GM21576 (cell line): Measurements from ENCODE around the gene FCSK.

ENCODE experiments used
- ATAC-seq: cut with Tn5 transposase; IDR thresholded peaks from one replicate; pipeline ENCODE4 v1.9.1; 2021; ENCODE audit warnings: mild to moderate bottlenecking, moderate library complexity; ENCODE audit not compliant: unreplicated experiment

Gene FCSK

GRCh38 chr16:70476272-70477020 is 22.1 kb downstream of the FCSK start:
- peak; percentile 68 for ATAC-seq

- ATAC-seq, result no peak
These were observed 23.8 kb downstream of the FCSK start for GRCh38 chr16:70478169-70478568.

GRCh38 chr16:70478912-70479341 is 24.5 kb downstream of the FCSK start:
- ATAC-seq, result no peak

GRCh38 chr16:70480127-70481105 is 26.0 kb downstream of the FCSK start:
- ATAC-seq, result no peak

- no peak for ATAC-seq
These were observed 27.6 kb downstream of the FCSK start for GRCh38 chr16:70481929-70482536.

- ATAC-seq, result no peak
These were observed 28.2 kb downstream of the FCSK start for GRCh38 chr16:70482624-70483023.

GRCh38 chr16:70483426-70483825 is 29.0 kb downstream of the FCSK start:
- ATAC-seq, result peak; percentile 56

- ATAC-seq, result no peak
These were observed 30.5 kb downstream of the FCSK start for GRCh38 chr16:70484867-70485266.

GRCh38 chr16:70490261-70490660 is 35.9 kb downstream of the FCSK start:
- ATAC-seq, result no peak

GRCh38 chr16:70493802-70494201 is 39.4 kb downstream of the FCSK start:
- ATAC-seq, result no peak

- ATAC-seq, result no peak
These were observed 39.9 kb downstream of the FCSK start for GRCh38 chr16:70494202-70494770.

- ATAC-seq, result no peak
These were observed 40.4 kb downstream of the FCSK start for GRCh38 chr16:70494777-70495176.

GRCh38 chr16:70495425-70496182 is 41.2 kb downstream of the FCSK start:
- ATAC-seq, result no peak

GRCh38 chr16:70496513-70496912 is 42.1 kb downstream of the FCSK start:
- ATAC-seq, result no peak

GRCh38 chr16:70508752-70509151 is 54.4 kb downstream of the FCSK start:
- no peak for ATAC-seq

GRCh38 chr16:70510216-70510615 is 55.8 kb downstream of the FCSK start:
- ATAC-seq, result no peak

- no peak for ATAC-seq
These were observed 57.4 kb downstream of the FCSK start for GRCh38 chr16:70511833-70512232.

GRCh38 chr16:70512456-70512855 is 58.1 kb downstream of the FCSK start:
- ATAC-seq, result no peak

GRCh38 chr16:70520612-70521297 is 66.4 kb downstream of the FCSK start:
- ATAC-seq, result no peak
